GM20431 (cell line): Measurements from ENCODE around the gene SKOR2.

Source experiments
- in situ Hi-C: fragments of 300-500 bp; cut with MseI, MboI; formaldehyde crosslinking; loops from one replicate; pipeline ENCODE4 v1.15.0; 2020; ENCODE audit warnings: low sequenced_read_pairs; ENCODE audit not compliant: unreplicated experiment

The SKOR2 gene

DNA sequence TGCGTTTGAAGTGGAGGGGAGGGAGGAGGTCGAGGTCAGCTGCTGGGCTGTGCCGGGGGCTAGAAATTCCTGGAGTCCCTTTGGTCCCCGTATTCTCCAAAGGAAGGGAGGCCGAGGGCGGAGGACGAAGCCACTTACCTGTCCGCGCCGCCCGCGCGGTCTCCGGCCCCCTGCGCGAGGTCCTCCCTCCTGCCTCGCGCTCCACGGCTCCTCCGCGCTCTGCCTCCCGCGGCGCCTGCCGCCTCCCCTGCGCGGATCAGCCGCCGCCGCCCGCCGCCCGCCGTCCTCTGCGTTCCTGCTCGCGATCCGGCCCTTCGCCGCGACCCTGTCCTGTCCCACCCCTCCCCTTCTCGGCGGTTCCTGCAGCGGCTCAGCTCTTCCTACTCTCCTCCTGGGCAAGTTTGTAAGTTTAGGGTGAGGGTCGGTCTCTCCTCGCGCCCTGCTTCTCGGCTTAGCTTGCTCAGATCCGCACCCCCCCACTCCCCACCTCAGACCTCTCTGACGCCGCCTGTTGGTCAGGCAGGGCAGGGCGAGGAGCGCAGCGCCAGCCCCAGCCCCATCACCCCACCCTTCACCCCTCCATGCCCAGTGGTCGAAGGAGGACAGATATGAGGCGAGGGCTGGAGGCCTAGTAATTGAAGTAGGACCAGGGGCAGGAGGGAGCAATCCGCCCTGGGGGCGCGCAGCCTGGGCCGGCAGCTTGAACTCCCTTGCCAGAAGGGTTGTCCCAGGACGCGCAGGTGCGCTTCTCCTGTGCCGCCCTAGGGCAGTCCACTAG, 9.7 kb upstream of the SKOR2 start:
- in situ Hi-C loops: no loop called here

DNA sequence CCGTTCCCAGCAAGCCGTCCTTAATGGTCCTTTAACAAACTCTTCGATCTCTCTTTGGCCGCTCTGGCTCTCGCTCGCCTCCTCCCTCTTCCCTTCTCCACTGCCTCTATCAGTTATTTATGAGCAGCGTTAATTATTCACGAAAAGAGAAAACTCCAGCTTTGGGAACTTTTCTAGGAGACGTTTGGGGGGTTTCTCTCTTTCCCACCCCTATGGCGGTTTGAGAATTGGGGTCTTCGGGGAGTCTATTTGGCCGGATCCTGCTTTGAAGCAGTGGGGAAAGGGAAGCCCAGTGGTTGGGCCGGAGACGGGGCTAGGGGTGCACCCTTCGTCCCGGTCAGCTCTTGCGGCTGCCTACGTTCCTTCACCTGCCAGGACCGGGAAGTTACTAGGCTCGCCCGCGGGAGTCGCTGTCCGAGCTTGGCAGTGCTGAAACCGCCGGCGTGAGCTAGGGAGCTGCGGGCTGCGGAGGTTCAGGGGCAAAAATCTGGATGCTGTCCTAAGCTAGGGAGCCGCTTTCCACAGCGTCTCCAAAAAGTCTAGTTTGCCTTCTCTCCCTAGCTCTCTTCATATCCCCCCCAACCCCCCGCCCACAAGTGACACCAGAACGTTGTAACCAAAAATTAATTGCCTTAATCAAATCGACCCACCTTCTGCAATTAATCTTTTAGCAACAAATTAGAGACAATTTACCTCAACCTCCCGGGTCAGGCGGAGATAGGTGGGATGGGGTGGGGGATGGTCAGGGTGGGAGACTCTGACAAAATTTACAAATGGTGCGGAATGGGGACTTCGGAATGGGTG, 8.9 kb upstream of the SKOR2 start:
- in situ Hi-C loops: no loop called here

DNA sequence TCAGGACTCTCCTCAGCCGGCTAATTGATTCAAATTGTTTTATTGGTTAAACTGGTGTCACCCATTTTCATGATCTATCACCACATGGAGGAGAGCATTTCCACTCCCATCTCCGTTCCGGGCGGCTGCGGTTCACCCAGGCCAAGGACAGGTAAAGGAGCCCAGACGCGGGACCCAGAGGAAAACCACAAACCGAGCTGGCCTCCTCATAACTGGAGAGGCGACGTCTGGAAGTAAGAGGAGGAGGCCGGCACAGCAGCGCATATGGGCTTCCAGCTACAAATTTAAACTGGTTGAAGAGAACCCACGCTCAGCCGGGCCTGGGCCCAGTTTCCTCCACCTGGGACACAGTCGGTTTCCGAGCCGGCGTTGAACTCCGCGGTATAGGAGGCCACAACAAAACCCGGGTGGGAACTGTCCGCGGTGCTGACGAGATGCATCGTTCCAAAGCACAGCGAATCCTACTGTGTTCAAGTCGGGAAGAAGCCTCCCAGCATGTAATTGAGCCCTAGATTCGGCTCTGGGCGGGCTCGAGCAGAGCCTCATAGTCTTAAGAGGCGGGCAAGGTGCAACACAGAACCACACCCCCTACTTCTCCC, 3.0 kb upstream of the SKOR2 start:
- in situ Hi-C loops: no loop called here

DNA sequence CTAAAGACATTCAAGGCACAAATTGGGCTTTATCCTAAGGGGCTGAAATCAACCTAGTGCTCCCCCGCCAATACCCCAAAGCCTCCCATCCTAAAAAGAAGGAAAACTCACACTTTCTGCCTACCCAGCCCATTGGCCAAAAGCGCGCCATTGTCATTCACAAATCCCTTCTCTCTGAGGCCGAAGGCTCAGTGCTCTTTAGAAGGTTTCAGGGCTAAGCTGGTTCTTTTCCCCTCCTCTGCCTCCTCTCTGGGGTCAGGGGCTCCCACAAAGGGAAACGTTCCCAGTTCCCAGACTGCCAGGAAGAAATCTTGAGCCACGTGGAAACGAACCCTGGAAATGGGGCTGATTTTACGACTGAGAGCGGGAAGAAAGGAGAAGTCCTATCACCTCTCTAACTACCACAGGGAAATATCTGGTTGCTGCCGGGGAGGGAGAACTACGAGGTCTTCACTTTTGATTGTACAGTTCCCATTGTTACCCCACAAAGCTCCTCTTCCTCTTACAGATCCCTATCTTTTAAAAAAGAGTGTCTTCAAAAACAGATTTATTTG, 1.7 kb upstream of the SKOR2 start:
- in situ Hi-C loops: no loop called here

DNA sequence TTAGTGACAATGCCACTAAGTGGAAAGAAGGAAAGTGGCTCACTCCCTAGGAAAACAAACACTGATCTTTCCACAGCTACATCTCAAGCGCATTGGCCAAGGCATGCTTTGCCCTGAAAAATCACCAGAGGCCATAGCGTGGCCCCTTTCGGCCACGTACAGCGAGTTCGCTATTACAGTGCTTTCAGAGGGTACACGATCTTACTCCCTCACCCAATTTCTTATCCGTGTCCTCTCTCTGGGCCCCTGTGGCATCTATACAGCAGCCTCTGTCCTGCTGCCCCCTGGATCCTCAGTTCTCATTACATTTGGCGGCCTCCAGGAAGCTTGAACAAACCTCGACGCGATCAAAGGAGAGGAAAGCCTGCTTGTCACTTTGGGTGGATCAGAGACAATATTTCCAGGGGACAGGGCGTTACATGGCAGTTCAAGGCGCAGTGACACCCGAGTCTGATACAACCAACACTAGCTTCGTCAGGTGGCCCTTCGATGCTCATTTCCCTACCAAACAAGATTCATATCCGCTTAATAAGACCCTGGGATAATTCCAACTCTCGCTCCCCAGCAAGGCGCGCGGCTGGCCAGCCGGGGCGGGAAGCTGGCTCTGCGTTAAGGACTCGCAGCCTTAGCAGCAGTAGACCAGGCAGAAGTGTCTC, 941 bp downstream of the SKOR2 start:
- in situ Hi-C loops: no loop called here

DNA sequence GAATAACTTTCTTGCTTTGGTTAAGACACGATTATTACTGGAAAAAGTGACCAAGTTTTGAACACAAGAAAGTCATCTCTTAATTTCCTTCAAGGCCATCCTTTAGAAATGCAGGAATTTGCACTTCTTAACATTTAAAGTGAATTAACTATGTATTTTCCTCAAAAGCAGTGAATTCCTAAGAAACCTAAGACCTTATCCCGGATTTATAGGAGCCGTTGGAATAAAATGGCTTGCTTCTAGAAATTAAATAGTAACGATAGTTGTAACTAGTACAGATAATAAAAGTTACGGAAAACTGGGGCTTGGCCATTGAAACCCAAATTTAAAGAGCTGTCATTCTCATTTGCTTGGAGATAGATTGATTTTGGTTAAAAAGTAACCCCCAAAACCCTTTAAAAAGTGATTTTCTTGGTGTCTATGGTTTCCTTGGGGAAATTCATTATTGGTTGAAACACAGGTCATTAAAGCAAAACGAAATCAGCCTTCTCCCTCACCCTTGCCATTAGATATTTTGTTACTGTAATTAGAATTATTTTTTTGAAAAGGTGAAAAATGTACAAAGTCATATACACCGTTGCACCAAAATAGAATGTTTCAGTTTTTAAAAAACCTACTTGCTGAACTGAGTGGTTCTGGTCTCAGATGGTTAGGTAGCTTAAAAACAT, 2.0 kb downstream of the SKOR2 start:
- in situ Hi-C loops: no loop called here

DNA sequence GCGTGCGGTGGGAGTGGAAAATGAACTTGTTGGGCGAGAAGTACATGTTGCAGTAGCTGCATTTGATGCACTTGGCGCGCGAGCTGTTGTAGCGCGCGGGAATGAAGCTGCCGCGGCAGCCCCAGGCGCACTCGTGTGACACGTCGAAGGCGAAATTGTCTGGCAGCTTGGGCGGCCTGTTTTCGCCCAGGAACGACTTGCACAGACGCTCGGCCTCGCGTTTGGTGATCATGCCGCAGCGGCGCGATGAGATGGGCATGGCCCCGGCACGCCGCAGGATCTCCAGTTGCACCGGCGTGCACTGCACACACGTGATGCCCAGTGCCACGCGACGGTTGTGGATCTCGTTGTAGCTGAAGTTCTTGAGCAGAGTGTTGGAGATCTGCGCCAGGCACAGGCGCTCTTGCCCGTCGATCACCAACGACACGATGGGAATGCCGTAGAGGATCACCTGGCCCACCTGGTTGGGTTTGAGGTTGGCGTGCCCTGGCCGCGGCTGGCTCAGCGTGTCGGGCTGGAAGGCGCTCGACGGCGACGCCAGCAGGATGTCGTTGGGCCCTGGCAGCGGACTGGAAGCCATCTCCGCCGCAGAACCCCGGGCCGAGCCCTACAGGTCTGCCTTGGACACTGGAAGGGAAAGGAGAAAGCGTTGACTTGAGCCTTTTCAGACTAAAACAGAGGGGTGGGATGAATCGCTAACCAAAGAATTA, 2.7 kb downstream of the SKOR2 start:
- in situ Hi-C loops: no loop called here

DNA sequence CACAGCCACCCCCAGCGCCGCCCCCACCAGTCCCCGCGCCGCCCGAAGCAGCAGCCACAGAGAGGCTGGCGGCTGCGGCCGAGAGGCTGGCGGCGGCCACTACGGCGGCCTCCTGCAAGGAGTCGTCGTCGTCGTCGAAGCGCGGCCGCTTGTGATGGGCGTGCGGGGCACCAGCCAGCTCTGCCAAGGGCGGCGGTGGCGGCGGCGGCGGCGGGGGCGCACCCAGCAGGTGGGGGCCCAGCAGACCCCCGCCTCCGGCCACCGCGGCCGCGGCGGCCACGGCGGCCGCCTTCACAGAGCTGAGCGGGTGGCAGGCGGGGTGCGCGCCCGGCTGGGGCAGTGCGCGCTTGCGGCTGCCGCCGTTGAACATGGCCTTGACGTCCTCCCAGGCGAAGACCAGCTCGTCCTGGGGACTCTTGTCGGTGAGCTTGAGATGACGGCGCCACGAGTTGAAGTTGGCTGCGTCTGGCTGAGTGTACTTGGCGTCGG, 3.3 kb downstream of the SKOR2 start:
- in situ Hi-C loops: no loop called here

DNA sequence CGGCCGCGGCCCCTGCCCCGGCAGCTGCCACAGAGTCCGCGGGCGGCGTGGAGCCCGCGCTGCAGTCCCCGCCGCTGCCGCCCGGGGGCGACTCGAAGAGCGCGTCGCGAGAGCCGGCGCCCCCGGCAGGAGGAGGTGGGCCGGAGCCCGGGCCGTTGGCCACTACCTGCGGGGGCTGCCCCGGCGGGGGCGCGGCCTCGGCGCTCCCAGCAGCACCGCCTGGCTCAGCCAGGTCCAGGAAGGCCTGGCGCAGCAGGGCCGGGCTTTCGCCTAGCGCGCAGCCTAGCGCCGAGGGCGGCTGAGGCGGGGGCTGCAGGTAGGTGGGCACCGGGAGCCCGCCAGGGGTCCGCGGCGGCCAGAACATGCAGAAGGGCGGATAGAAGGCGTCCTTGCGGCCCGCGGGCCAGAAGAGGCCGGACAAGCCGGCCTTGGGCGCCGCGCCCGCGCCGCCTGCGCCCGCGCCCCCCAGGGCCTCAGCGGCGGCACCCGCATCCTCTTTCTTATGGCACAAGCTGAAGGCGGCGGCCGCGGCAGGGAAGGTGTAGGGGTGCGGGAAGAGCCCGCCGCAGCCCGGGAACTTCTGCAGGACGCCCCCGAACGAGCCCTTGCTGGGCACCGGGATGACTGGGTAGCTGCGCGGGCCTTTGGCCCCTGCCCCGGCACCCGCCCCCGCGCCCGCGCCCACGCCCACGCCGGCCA, 3.9 kb downstream of the SKOR2 start:
- in situ Hi-C loops: no loop called here

DNA sequence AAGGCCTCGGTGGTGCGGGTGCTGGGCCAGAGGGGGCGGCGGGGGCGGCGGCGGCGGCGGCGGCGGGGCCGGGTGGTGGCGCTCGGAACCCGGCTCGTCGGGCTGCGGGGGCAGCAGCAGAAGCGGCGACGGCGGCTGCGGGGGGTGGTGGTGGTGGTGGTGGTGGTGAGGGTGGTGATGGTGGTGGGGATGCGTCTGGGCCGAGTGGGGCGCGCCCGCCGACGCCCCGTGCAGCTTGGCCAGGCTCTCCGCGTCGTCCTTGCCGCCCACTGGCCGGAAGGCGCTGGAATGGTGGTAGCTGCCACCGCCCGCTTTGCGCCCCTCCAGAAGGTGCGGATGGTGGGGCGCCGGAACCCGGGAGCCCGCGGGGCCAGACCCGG, 4.4 kb downstream of the SKOR2 start:
- in situ Hi-C loops: no loop called here

DNA sequence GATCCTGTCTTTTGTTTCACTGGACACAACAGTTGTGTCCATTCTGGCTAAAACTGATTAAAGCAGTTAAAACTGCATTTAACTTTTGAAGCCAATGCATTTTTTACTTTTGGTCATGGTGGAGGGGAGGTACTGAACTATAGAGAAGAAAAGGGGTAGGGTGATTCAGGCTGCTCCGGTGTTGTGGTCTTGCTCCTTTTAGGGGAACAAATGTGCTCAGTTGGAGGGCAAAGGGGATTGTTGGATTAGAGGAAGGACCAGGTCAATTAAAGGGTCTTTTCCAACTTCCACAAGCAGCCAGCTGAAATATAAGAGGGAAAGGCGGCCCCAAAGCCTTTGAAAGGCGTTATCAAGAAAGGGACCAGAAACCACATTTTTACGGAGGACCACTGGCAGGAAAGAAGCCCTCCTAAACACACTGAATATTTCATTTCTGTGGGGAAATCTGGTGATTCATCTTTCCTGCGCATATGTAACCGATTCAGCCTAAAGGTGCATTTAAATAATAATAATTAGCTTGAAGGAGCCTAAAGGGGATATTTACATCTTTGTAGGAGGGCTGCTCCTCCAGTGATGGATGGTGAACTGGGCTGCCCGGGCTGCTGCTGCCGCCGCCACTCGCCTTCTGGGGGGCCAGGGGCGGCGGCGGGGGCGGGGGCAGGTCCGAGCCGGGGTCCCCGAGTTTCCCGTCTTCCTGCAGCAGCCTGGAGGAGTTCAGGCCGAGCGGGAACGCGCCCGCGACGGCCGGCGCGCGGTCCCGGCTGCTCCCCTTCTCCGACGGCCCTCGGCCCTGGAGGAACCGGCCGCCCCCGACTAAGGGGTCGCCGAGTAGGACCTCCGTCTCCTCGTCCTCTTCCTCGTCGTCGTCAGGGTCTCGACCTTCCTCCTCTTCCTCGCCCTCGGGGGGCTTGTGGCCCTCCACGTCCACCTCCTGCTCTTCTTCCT, 5.2 kb downstream of the SKOR2 start:
- in situ Hi-C loops: no loop called here

DNA sequence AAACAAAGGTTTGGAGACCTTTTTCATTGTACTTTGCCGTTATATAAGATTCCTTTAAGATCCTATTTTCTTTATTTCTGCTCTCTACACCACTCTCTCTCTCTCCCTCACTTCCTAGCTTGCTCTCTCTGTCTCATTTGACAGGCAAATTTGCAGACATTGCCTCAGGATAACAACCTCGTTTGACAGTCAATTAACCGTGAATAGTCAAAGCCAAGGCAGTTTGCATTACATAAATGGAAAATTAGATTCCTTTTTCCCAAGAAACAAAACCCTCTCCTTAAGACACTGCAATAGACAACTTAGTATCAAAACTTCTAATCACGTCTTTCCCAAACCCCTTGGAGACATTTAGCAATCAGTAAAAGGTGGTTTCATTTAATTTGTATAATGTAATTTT, 7.4 kb downstream of the SKOR2 start:
- in situ Hi-C loops: no loop called here

DNA sequence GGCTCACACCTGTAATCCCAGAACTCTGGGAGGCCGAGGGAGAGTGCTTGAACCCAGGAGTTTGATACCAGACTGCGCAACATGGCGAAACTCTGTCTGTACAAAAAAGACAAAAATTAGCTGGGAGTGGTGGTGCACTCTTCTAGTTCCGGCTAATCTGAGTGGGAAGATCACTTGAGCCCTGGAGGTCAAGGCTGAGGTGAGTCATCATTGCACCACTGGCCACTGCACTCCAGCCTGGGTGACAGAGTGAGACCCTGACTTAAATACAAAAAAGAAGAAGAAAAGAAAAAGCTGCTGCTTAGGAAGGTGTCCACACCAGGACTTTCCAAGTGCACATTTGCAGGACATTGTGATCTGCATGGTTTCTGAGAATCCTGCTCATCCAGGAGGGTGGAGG, 16.4 kb downstream of the SKOR2 start:
- in situ Hi-C loops: no loop called here

DNA sequence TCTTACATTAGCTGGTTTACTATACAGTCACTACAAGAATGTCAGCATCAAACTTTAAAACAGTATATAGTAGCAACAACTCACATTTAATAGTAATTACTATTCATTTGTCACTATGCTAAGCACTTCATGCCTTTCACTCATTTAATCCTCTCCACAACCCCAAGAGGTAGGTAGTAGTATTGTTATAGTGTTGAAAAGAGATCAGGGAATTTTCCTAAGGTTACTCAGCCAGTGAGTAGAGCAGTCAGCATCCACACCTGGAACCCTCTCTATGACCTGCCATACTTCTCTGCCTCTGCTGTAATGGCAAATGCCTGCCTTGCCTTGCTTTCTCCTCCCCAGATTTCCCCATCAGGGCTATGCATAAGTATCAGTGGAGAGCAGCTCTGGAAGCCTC, 24.8 kb downstream of the SKOR2 start:
- in situ Hi-C loops: no loop called here

DNA sequence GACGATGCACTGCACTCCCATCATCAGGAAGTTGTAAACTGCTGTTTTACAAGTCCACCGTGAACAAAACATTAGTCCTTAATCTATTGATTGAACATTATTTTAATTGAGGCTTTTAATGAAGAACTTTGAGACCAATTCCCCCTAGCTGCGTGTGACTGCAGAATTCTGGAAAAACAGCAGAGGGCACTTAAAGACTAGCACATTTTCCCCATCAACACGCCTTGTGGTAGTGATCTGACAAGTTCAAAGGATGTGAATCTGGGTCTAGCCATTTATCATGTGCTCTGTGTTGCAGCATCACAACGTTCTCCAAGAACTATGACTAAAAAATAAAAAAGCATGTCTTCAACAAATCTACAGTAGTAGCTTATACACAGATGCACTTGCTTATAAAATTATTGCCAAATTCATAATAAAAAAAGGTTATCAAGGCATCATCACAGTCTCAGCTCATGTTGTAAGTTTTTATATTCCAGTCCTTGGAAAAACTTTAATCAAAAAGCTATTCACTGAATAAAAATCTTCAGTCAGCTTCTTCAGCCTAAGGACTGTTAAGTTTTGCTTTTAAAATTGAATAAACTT, 35.8 kb downstream of the SKOR2 start:
- in situ Hi-C loops: loop anchor here (25.0 kb wide), 1 partner anchor 547 kb away; no protein-coding TSS in a partner anchor

DNA sequence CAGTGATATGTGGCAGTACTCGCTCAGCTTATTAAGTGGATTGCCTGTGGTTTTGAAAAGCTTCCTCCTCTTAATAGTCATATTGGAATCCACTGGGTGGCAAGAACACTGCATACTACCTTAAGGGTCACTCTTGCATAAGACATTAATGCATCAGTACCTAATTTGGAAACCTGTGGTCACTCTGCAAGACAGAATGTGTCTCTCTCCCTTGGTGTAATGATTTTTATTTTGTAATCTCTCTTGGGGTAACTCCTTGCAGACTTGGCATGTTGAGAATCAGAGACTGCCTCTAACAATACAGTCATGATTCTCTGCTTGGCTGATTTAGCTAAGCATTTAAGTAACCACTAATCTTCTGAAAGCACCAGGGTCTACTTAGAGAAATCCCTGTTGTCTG, 42.3 kb downstream of the SKOR2 start:
- in situ Hi-C loops: loop anchor here (10.0 to 25.0 kb wide), 2 partner anchors 104 to 553 kb away; no protein-coding TSS in a partner anchor
